Subcutaneous abdominal adipose tissue (tissue), 5 donors: Measurements from ENCODE around the gene PPP1R1C.
A peak's percentile ranks its signal among the peaks of the same experiment; 100 is the strongest.

ENCODE experiments used
- H3K27ac ChIP-seq: one replicate; pipeline ENCODE4 v1.7.0; 2013; ENCODE audit warnings: low read depth, mild to moderate bottlenecking, inconsistent platforms, low read length, moderate library complexity
- H3K27me3 ChIP-seq, 5 donors: one replicate each; pipeline ENCODE4 v1.7.0; 2013; ENCODE audit warnings: low read length in 5 of 5, inconsistent platforms in 1 of 5; ENCODE audit not compliant: control insufficient read depth in 5 of 5, insufficient read depth in 4 of 5
- H3K36me3 ChIP-seq, 5 donors: one replicate each; pipeline ENCODE4 v1.7.0; 2013; ENCODE audit warnings: low read length in 5 of 5; ENCODE audit not compliant: control insufficient read depth in 5 of 5, insufficient read depth in 5 of 5
- H3K4me1 ChIP-seq, 5 donors: one replicate each; pipeline ENCODE4 v1.7.0; 2013; ENCODE audit warnings: low read length in 5 of 5, mild to moderate bottlenecking in 3 of 5, moderate library complexity in 1 of 5; ENCODE audit not compliant: control insufficient read depth in 5 of 5, insufficient read depth in 5 of 5
- H3K4me3 ChIP-seq, 5 donors: one replicate each; pipeline ENCODE4 v1.7.0; 2013; ENCODE audit warnings: low read length in 5 of 5, low read depth in 1 of 5
- H3K9ac ChIP-seq, 5 donors: one replicate each; pipeline ENCODE4 v1.7.0; 2013; ENCODE audit warnings: low read length in 5 of 5, mild to moderate bottlenecking in 4 of 5, moderate library complexity in 3 of 5
- H3K9me3 ChIP-seq, 5 donors: one replicate each; pipeline ENCODE4 v1.7.0; 2013; ENCODE audit warnings: low read length in 5 of 5; ENCODE audit not compliant: control insufficient read depth in 5 of 5
- donor health status: healthy.
- donor health status: healthy.
- donor health status: healthy.
- donor health status: healthy.
- donor health status: healthy.

The PPP1R1C gene

DNA sequence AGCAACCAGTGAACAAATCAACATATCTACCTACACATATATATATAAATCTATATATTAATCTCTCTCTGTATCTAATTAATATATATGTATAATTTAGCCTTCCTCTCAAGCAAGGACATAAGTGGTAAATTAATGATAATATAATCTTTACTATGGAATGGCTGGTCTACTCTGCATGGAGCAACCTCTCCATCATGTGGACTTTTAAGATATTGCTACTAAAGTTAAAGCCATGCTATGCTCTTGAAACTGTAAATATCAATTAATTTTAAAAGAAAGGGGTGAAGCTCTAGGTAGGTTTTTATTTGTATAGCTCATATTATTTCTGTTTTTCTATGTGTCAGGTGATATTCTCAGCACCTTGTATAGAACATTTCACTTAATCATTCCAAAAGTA, 147.0 kb downstream of the PPP1R1C start:
- Histone ChIP-seq H3K27ac (no peak overlapping the region), H3K4me1 (peaks cover 0 to 4% (median 0%) of the 10 kb centered on the region in 5 donors), H3K4me3 (no peak overlapping the region), H3K9ac (no peak overlapping the region), H3K36me3 (no peaks in the 10 kb centered on the region), H3K27me3 (no peaks in the 10 kb centered on the region), H3K9me3 (no peaks in the 10 kb centered on the region)

- Histone ChIP-seq H3K36me3 (no peaks in the 10 kb centered on the region), H3K4me1 (peaks cover 0 to 4% (median 0%) of the 10 kb centered on the region in 5 donors), H3K27ac (no peak overlapping the region), H3K9ac (no peak overlapping the region), H3K9me3 (no peaks in the 10 kb centered on the region), H3K27me3 (no peaks in the 10 kb centered on the region), H3K4me3 (no peak overlapping the region)
These were observed 147.7 kb downstream of the PPP1R1C start for GRCh38 chr2:182133195-182133891.

GRCh38 chr2:182134201-182134600, 148.5 kb downstream of the PPP1R1C start:
- no peak overlapping the region for H3K4me3 ChIP-seq
- H3K9me3 ChIP-seq, result no peaks in the 10 kb centered on the region

GRCh38 chr2:182142062-182142461, 156.4 kb downstream of the PPP1R1C start:
- Histone ChIP-seq H3K9ac (no peak overlapping the region), H3K27me3 (no peaks in the 10 kb centered on the region), H3K27ac (no peak overlapping the region), H3K4me3 (no peak overlapping the region), H3K9me3 (no peaks in the 10 kb centered on the region), H3K36me3 (no peaks in the 10 kb centered on the region), H3K4me1 (peaks cover 0 to 24% (median 3%) of the 10 kb centered on the region in 5 donors)

More at GRCh38 chr2:182134201-182134600, 148.5 kb downstream of the PPP1R1C start:
- Histone ChIP-seq H3K27ac (no peak overlapping the region), H3K9ac (no peak overlapping the region), H3K27me3 (no peaks in the 10 kb centered on the region), H3K36me3 (no peaks in the 10 kb centered on the region), H3K4me1 (peaks cover 0 to 4% (median 0%) of the 10 kb centered on the region in 5 donors)

- no peaks in the 10 kb centered on the region for H3K27me3 ChIP-seq
- peaks cover 0 to 24% (median 3%) of the 10 kb centered on the region in 5 donors for H3K4me1 ChIP-seq
- H3K27ac ChIP-seq, result no peak overlapping the region
- no peaks in the 10 kb centered on the region for H3K36me3 ChIP-seq
- H3K9ac ChIP-seq, result no peak overlapping the region
- H3K4me3 ChIP-seq, result no peak overlapping the region
- no peaks in the 10 kb centered on the region for H3K9me3 ChIP-seq
These were observed 158.6 kb downstream of the PPP1R1C start for GRCh38 chr2:182144041-182144775.

- Histone ChIP-seq H3K9ac (no peak overlapping the region), H3K36me3 (no peaks in the 10 kb centered on the region), H3K27me3 (no peaks in the 10 kb centered on the region), H3K27ac (no peak overlapping the region), H3K4me1 (peaks cover 0 to 24% (median 3%) of the 10 kb centered on the region in 5 donors), H3K9me3 (no peaks in the 10 kb centered on the region), H3K4me3 (peak overlapping the region in 1 of 5 donors; percentile 4)
These were observed 159.1 kb downstream of the PPP1R1C start for GRCh38 chr2:182144776-182145165.

GRCh38 chr2:182148344-182148743, 162.7 kb downstream of the PPP1R1C start:
- no peak overlapping the region for H3K27ac ChIP-seq
- no peaks in the 10 kb centered on the region for H3K9me3 ChIP-seq
- no peak overlapping the region for H3K4me3 ChIP-seq
- no peaks in the 10 kb centered on the region for H3K36me3 ChIP-seq
- H3K9ac ChIP-seq, result no peak overlapping the region
- H3K27me3 ChIP-seq, result no peaks in the 10 kb centered on the region
- H3K4me1 ChIP-seq, result peaks cover 0 to 14% (median 3%) of the 10 kb centered on the region in 5 donors

GRCh38 chr2:182163878-182164277, 178.2 kb downstream of the PPP1R1C start:
- Histone ChIP-seq H3K9me3 (no peaks in the 10 kb centered on the region), H3K27me3 (no peaks in the 10 kb centered on the region), H3K36me3 (no peaks in the 10 kb centered on the region), H3K27ac (no peak overlapping the region), H3K9ac (no peak overlapping the region), H3K4me3 (no peak overlapping the region), H3K4me1 (no peaks in the 10 kb centered on the region)

DNA sequence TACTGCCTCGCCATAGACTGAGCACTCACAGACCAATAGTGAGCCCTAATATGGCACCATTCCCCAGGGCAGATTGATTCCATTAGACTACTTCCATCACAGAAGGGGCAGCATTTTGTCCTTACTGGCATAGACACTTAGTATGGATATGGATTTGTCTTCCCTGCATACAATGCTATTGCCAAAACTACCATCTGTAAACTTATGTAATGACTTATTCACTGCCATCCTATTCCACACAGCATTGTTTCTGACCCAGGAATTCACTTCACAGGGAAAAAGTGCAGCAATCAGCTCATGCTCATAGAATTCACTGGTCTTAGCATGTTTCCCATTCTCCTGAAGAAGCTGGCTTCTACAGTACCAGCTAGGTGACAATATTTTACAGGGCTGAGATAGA, 179.0 kb downstream of the PPP1R1C start:
- H3K4me3 ChIP-seq, result no peak overlapping the region
- no peak overlapping the region for H3K9ac ChIP-seq
- no peak overlapping the region for H3K27ac ChIP-seq
- H3K9me3 ChIP-seq, result no peaks in the 10 kb centered on the region
- H3K36me3 ChIP-seq, result no peaks in the 10 kb centered on the region
- H3K27me3 ChIP-seq, result no peaks in the 10 kb centered on the region
- no peaks in the 10 kb centered on the region for H3K4me1 ChIP-seq

- no peaks in the 10 kb centered on the region for H3K27me3 ChIP-seq
- H3K4me3 ChIP-seq, result no peak overlapping the region
- no peaks in the 10 kb centered on the region for H3K4me1 ChIP-seq
- no peaks in the 10 kb centered on the region for H3K36me3 ChIP-seq
- H3K9ac ChIP-seq, result no peak overlapping the region
- no peak overlapping the region for H3K27ac ChIP-seq
- no peaks in the 10 kb centered on the region for H3K9me3 ChIP-seq
These were observed 179.5 kb downstream of the PPP1R1C start for GRCh38 chr2:182165202-182165601.
